Nephron (organoid): ENCODE data around the gene TUBGCP2.
A peak's percentile ranks its signal among the peaks of the same experiment; 100 is the strongest.

Experiments
- H3K27ac Mint-ChIP-seq, 3 experiments: 2 replicates each; pipeline ENCODE4 v1.8.0; 2020; ENCODE audit warnings: mixed read lengths in 3 of 3, mild to moderate bottlenecking in 2 of 3, moderate library complexity in 1 of 3
- H3K27me3 Mint-ChIP-seq: 2 replicates; pipeline ENCODE4 v1.8.0; 2021; ENCODE audit warnings: low read depth, mild to moderate bottlenecking, moderate library complexity, mixed read lengths
- H3K36me3 Mint-ChIP-seq: 2 replicates; pipeline ENCODE4 v1.8.0; 2020; ENCODE audit warnings: low read depth, mixed read lengths
- H3K4me1 Mint-ChIP-seq: 2 replicates; pipeline ENCODE4 v1.8.0; 2020; ENCODE audit warnings: mixed read lengths
- H3K4me3 Mint-ChIP-seq, 3 experiments: 2 replicates each; pipeline ENCODE4 v1.8.0; 2020; ENCODE audit warnings: mild to moderate bottlenecking in 3 of 3, mixed read lengths in 3 of 3, moderate library complexity in 2 of 3
- H3K9me3 Mint-ChIP-seq: 2 replicates; pipeline ENCODE4 v1.8.0; 2020; ENCODE audit warnings: mixed read lengths
- CTCF ChIP-seq, 3 experiments: fragments of 200-600 bp; sonication (generic); IDR thresholded peaks; one replicate each; pipeline ENCODE4 v1.5.0; 2021; ENCODE audit warnings: antibody characterized with exemption in 3 of 3; ENCODE audit not compliant: unreplicated experiment in 3 of 3

The TUBGCP2 gene

DNA sequence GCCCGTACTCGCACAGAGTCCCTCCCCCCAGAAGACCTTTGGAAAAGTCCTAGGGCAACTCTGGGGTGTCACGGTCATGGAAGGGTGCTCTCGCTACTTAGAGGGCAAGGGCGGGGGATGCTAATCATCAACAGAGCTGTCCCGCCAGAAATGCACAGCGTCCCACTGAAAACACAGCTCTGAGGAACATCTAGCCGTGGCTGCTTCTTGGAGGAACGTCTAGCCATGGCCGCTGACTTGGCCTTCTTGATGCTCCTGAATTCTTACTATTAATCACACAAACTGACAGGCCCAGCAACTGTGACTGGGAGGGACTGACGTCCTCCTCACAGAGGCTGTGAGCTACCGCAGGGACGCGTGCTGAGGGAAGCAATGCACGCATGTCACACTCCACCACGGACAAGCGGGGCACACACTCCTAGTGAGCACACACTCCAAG, 1.7 kb downstream of the TUBGCP2 start:
- H3K27me3 Mint-ChIP-seq: no peaks in the 10 kb centered on the region
- H3K4me3 Mint-ChIP-seq: peak overlapping the region; percentile 96 to 100 (median 97)
- peaks cover 23% of the 10 kb centered on the region for H3K4me1 Mint-ChIP-seq
- peaks cover 30% of the 10 kb centered on the region for H3K36me3 Mint-ChIP-seq
- H3K9me3 Mint-ChIP-seq: no peaks in the 10 kb centered on the region
- H3K27ac Mint-ChIP-seq: peak overlapping the region in 2 of 3 experiments; percentile 86 to 98
- TF ChIP-seq CTCF (IDR thresholded peaks at IDR 0.05; ENCODE audit: unreplicated experiment in 3 of 3): no peak

DNA sequence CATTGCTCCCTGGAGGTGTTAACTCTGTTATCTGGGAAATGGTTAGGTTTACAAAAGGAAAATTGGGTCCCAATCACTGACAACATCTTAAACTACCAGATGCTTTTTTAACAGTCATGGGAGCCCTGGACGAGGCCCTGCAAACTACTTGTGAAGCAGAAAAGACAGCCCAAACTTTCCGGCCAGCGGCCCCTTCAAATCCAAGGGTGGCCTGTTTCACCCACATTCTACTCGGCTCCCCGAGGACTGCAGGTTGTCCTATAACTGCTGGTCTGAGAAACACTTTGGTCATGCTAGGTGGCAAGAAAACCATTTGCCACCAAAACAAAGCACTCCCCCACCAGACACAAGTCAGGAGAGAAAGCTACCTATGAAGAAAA, 2.6 kb downstream of the TUBGCP2 start:
- H3K27ac Mint-ChIP-seq: peak overlapping the region in 1 of 3 experiments; percentile 98
- peak overlapping the region; percentile 53 to 62 (median 60) for H3K4me3 Mint-ChIP-seq
- peaks cover 21% of the 10 kb centered on the region for H3K36me3 Mint-ChIP-seq
- peaks cover 23% of the 10 kb centered on the region for H3K4me1 Mint-ChIP-seq
- H3K27me3 Mint-ChIP-seq: no peaks in the 10 kb centered on the region
- TF ChIP-seq CTCF (IDR thresholded peaks at IDR 0.05; ENCODE audit: unreplicated experiment in 3 of 3): no peak
- no peaks in the 10 kb centered on the region for H3K9me3 Mint-ChIP-seq

GRCh38 chr10:133303206-133303605, 5.5 kb downstream of the TUBGCP2 start:
- no peak for TF ChIP-seq CTCF (IDR thresholded peaks at IDR 0.05; ENCODE audit: unreplicated experiment in 3 of 3)
- Mint-ChIP-seq H3K4me3 (no peak overlapping the region), H3K27me3 (no peaks in the 10 kb centered on the region), H3K27ac (no peak overlapping the region), H3K9me3 (no peaks in the 10 kb centered on the region), H3K36me3 (peaks cover 41% of the 10 kb centered on the region), H3K4me1 (peaks cover 22% of the 10 kb centered on the region)

GRCh38 chr10:133302230-133302629, 6.4 kb downstream of the TUBGCP2 start:
- Mint-ChIP-seq H3K27ac (no peak overlapping the region), H3K4me1 (peaks cover 12% of the 10 kb centered on the region), H3K4me3 (no peak overlapping the region), H3K27me3 (no peaks in the 10 kb centered on the region), H3K36me3 (peaks cover 50% of the 10 kb centered on the region), H3K9me3 (no peaks in the 10 kb centered on the region)
- no peak for TF ChIP-seq CTCF (IDR thresholded peaks at IDR 0.05; ENCODE audit: unreplicated experiment in 3 of 3)

DNA sequence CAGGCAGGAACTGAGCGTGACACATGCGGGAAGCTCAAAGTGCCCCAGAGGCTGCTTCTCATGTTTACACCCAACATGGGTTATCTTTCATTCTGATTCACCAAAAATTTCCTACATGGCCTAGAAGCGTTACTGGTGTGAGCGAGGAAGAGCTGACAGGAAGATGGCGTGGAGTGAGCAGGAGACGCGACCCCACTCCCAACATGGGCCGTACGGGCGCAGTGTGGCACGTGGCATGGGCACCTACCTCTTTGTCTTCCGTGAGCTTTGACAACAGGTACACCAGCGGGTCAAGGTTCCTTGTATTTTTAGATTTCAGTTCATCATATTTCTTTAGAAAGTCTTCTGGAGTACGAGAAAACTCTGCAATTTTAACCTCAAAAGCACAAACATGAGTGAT, 8.9 kb downstream of the TUBGCP2 start:
- Mint-ChIP-seq H3K4me1 (no peaks in the 10 kb centered on the region), H3K27ac (no peak overlapping the region), H3K27me3 (no peaks in the 10 kb centered on the region), H3K36me3 (peaks cover 54% of the 10 kb centered on the region), H3K9me3 (no peaks in the 10 kb centered on the region), H3K4me3 (no peak overlapping the region)
- no peak for TF ChIP-seq CTCF (IDR thresholded peaks at IDR 0.05; ENCODE audit: unreplicated experiment in 3 of 3)

DNA sequence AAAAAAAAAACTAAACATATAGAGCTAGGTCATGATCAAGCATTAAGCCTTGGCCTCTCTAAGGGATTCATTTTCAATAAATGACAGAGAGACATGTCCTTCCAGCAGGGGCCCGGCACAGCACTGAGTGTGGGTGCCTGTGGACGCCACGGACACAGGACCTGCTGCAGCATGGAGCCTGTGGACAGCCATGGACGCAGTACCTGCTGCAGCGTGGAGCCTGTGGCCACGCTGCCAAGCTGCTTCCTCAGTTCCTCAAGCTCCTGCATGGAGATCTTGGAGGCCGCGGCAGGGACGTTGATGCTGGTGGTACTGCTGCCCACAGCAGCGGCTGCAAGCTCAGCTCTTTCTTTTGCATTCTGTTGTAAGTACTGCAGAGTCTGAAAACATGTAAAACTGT, 9.4 kb downstream of the TUBGCP2 start:
- Mint-ChIP-seq H3K27me3 (no peaks in the 10 kb centered on the region), H3K4me1 (no peaks in the 10 kb centered on the region), H3K36me3 (peaks cover 59% of the 10 kb centered on the region), H3K9me3 (no peaks in the 10 kb centered on the region), H3K27ac (no peak overlapping the region), H3K4me3 (no peak overlapping the region)
- no peak for TF ChIP-seq CTCF (IDR thresholded peaks at IDR 0.05; ENCODE audit: unreplicated experiment in 3 of 3)
